Measurements from ENCODE around the gene TPRX1. TPM values are rescaled to one million over a fixed set of nuclear protein-coding genes. Genes with fewer than 3 reads are reported as not detected.
"Not testable (repeated sequence)": the region's sequence is repeated elsewhere in the genome, so short reads cannot be mapped to it uniquely, and the experiment has no call there.

The TPRX1 gene
- total RNA-seq, 1 experiment from 2014 or later, result not detected

- DNase-seq (ENCODE audit: low read depth), result no peak
Observed at GRCh38 chr19:47801270-47801669, 3.1 kb downstream of the TPRX1 start.

GRCh38 chr19:47798904-47799266 is 5.5 kb downstream of the TPRX1 start:
- no peak for DNase-seq (ENCODE audit: low read depth)

GRCh38 chr19:47797996-47798903 is 6.1 kb downstream of the TPRX1 start:
- DNase-seq (ENCODE audit: low read depth), result no peak

GRCh38 chr19:47796785-47797184 is 7.6 kb downstream of the TPRX1 start:
- DNase-seq (ENCODE audit: low read depth), result no peak

- no peak for DNase-seq (ENCODE audit: low read depth)
Observed at GRCh38 chr19:47794526-47794925, 9.8 kb downstream of the TPRX1 start.

GRCh38 chr19:47792616-47793015 is 11.7 kb downstream of the TPRX1 start:
- no peak for DNase-seq (ENCODE audit: low read depth)

- peak; percentile 57 for DNase-seq (ENCODE audit: low read depth)
Observed at GRCh38 chr19:47790398-47790814, 13.9 kb downstream of the TPRX1 start.

- not testable (repeated sequence) for DNase-seq (ENCODE audit: low read depth)
Observed at GRCh38 chr19:47789811-47790210, 14.5 kb downstream of the TPRX1 start.

- not testable (repeated sequence) for DNase-seq (ENCODE audit: low read depth)
Observed at GRCh38 chr19:47787307-47787706, 17.0 kb downstream of the TPRX1 start.

- DNase-seq (ENCODE audit: low read depth), result peak; percentile 85
Observed at GRCh38 chr19:47786566-47786965, 17.8 kb downstream of the TPRX1 start.

- DNase-seq (ENCODE audit: low read depth), result peak; percentile 63
Observed at GRCh38 chr19:47781590-47782262, 22.6 kb downstream of the TPRX1 start.

GRCh38 chr19:47780215-47780551 is 24.2 kb downstream of the TPRX1 start:
- DNase-seq (ENCODE audit: low read depth), result no peak

GRCh38 chr19:47779524-47780214 is 24.7 kb downstream of the TPRX1 start:
- no peak for DNase-seq (ENCODE audit: low read depth)

- DNase-seq (ENCODE audit: low read depth), result no peak
Observed at GRCh38 chr19:47778954-47779351, 25.4 kb downstream of the TPRX1 start.

GRCh38 chr19:47778049-47778953 is 26.1 kb downstream of the TPRX1 start, which contains the start of gene SELENOW:
SELENOW (plus strand) TSS chr19:47778703; CDS start chr19:47778786, 83 bp downstream.
- peak; percentile 63 for DNase-seq (ENCODE audit: low read depth)

- not testable (repeated sequence) for DNase-seq (ENCODE audit: low read depth)
Observed at GRCh38 chr19:47777245-47778048, 26.9 kb downstream of the TPRX1 start.

GRCh38 chr19:47776568-47776967 is 27.8 kb downstream of the TPRX1 start:
- DNase-seq (ENCODE audit: low read depth), result no peak

- not testable (repeated sequence) for DNase-seq (ENCODE audit: low read depth)
Observed at GRCh38 chr19:47771291-47771690, 33.1 kb downstream of the TPRX1 start.

- no peak for DNase-seq (ENCODE audit: low read depth)
Observed at GRCh38 chr19:47769534-47769933, 34.8 kb downstream of the TPRX1 start.

- DNase-seq (ENCODE audit: low read depth), result no peak
Observed at GRCh38 chr19:47768604-47769003, 35.7 kb downstream of the TPRX1 start.

All from LHCN-M2 (cell line).